Endothelial cell of umbilical vein (primary cell): ENCODE measurements around the gene NFIA. TPM values are rescaled to one million over a fixed set of nuclear protein-coding genes. Genes with fewer than 3 reads are reported as not detected.

Experiments used
- BruUV-seq: library from RNA; stranded (reverse); fragments of 400-500 nt; replicated peaks from 2 replicates; lab custom pipeline; 2021; lab: Mats Ljungman, UMichigan
- CTCF ChIA-PET: fragments of 300-600, 350-600 bp; sonication (Branson Sonifier 250); formaldehyde crosslinking; loops from one replicate; lab custom pipeline; 2021; ENCODE audit warnings: antibody characterized with exemption, inconsistent platforms; lab: Charles Lee
- POLR2A ChIA-PET: fragments of 300-600, 350-600 bp; sonication (Branson Sonifier 250); formaldehyde crosslinking; loops from one replicate; lab custom pipeline; 2021; ENCODE audit warnings: antibody characterized with exemption, inconsistent platforms; lab: Charles Lee
- DNase-seq: peaks from one replicate; pipeline ENCODE4 v3.0.0-alpha.2; 2011; ENCODE audit warnings: low read depth, low spot score
- FAIRE-seq: peaks from 2 replicates; lab custom pipeline; 2011; peaks lifted over from hg19 to GRCh38; lab: Jason Lieb, UNC
- H2AFZ ChIP-seq: 2 replicates; pipeline ENCODE4 v1.6.0; 2012; ENCODE audit warnings: low read depth, low read length, control low read depth, inconsistent platforms
- H3K27ac ChIP-seq: 2 replicates; pipeline ENCODE4 v1.5.1; 2011; ENCODE audit warnings: low read depth, mild to moderate bottlenecking, control low read depth, low read length, moderate library complexity; ENCODE audit not compliant: insufficient read depth
- H3K27me3 ChIP-seq, 2 experiments: 2 replicates each; pipeline versions ENCODE4 v1.6.0 to v1.6.1; 2011; ENCODE audit warnings: low read length in 2 of 2, mixed read lengths in 1 of 2; ENCODE audit not compliant: control insufficient read depth in 2 of 2, insufficient read depth in 2 of 2
- H3K36me3 ChIP-seq, 2 experiments: 2 replicates in 1 of 2; 3 replicates in 1 of 2; pipeline ENCODE4 v1.5.1; 2011; ENCODE audit warnings: low read length in 2 of 2, mild to moderate bottlenecking in 1 of 2, moderate library complexity in 1 of 2; ENCODE audit not compliant: control insufficient read depth in 2 of 2, insufficient read depth in 2 of 2; ENCODE audit errors: extremely low read depth in 1 of 2
- H3K4me1 ChIP-seq: 3 replicates; pipeline ENCODE4 v1.5.1; 2011; ENCODE audit warnings: mild to moderate bottlenecking, low read length; ENCODE audit not compliant: control insufficient read depth, insufficient read depth; ENCODE audit errors: extremely low read depth
- H3K4me2 ChIP-seq: 2 replicates; pipeline ENCODE4 v1.6.1; 2011; ENCODE audit warnings: low read length, control low read depth, mixed read lengths; ENCODE audit not compliant: insufficient read depth
- H3K4me3 ChIP-seq, 3 experiments: fragments of 200-600 bp in 1 of 3; sonication (generic), shearing (Covaris generic) in 1 of 3; replicated peaks in 1 of 3; 2 replicates each; pipeline ENCODE4 v1.5.1; 2011 to 2016; ENCODE audit warnings: control low read depth in 3 of 3, low read length in 3 of 3, mild to moderate bottlenecking in 2 of 3, inconsistent platforms in 1 of 3, low read depth in 1 of 3, moderate library complexity in 1 of 3; ENCODE audit not compliant: insufficient read depth in 1 of 3
- H3K79me2 ChIP-seq: 2 replicates; pipeline ENCODE4 v1.6.0; 2012; ENCODE audit warnings: low read length, inconsistent platforms; ENCODE audit not compliant: control insufficient read depth, insufficient read depth
- H3K9ac ChIP-seq: replicated peaks from 2 replicates; pipeline ENCODE3; 2011; ENCODE audit warnings: low read length, control low read depth; ENCODE audit not compliant: insufficient read depth; ENCODE audit errors: extremely low read depth
- H3K9me1 ChIP-seq: replicated peaks from 3 replicates; pipeline ENCODE4 v1.6.0; 2011; ENCODE audit warnings: mild to moderate bottlenecking, low read length; ENCODE audit not compliant: control insufficient read depth, insufficient read depth; ENCODE audit errors: extremely low read depth
- H3K9me3 ChIP-seq: replicated peaks from 2 replicates; pipeline ENCODE4 v1.5.1; 2012; ENCODE audit warnings: low read length, inconsistent platforms; ENCODE audit not compliant: control insufficient read depth, insufficient read depth
- H4K20me1 ChIP-seq: replicated peaks from 2 replicates; pipeline ENCODE3; 2011; ENCODE audit warnings: mild to moderate bottlenecking, low read length; ENCODE audit not compliant: control insufficient read depth, insufficient read depth; ENCODE audit errors: extremely low read depth
- CTCF ChIP-seq, 2 donors: IDR thresholded peaks; 1 replicate in 1 of 2; 2 replicates in 1 of 2; pipeline ENCODE4 v1.5.1; 2011; ENCODE audit warnings: low read length in 2 of 2, mild to moderate bottlenecking in 2 of 2, moderate library complexity in 2 of 2, control low read depth in 1 of 2, inconsistent platforms in 1 of 2, low read depth in 1 of 2; ENCODE audit not compliant: insufficient read depth in 1 of 2; ENCODE audit errors: extremely low read depth in 1 of 2
- EZH2 ChIP-seq: IDR thresholded peaks from 2 replicates; pipeline ENCODE4 v1.6.1; 2012; ENCODE audit warnings: borderline replicate concordance, low read depth, mild to moderate bottlenecking, moderate library complexity, low read length, inconsistent platforms; ENCODE audit not compliant: severe bottlenecking
- FOS ChIP-seq: IDR thresholded peaks from 2 replicates; pipeline ENCODE4 v1.6.1; 2011; ENCODE audit warnings: mild to moderate bottlenecking, low read length, moderate library complexity, borderline replicate concordance; ENCODE audit not compliant: insufficient read depth
- GATA2 ChIP-seq: IDR thresholded peaks from 2 replicates; pipeline ENCODE4 v1.7.0; 2011; ENCODE audit warnings: low read depth, mild to moderate bottlenecking, moderate library complexity, mixed read lengths, low read length; ENCODE audit not compliant: insufficient read length, insufficient read depth
- JUN ChIP-seq: IDR thresholded peaks from 2 replicates; pipeline ENCODE4 v1.6.1; 2011; ENCODE audit warnings: borderline replicate concordance, low read depth; ENCODE audit not compliant: insufficient read length, insufficient read depth
- MAX ChIP-seq: IDR thresholded peaks from 2 replicates; pipeline ENCODE4 v1.6.1; 2011; ENCODE audit not compliant: insufficient read depth, insufficient read length
- MYC ChIP-seq: IDR thresholded peaks from one replicate; pipeline ENCODE4 v1.6.1; 2011; ENCODE audit warnings: mild to moderate bottlenecking, low read depth, low read length
- POLR2A ChIP-seq: IDR thresholded peaks from 2 replicates; pipeline ENCODE4 v1.6.1; 2012; ENCODE audit warnings: low read depth, mild to moderate bottlenecking, control low read depth, low read length
- POLR2AphosphoS5 ChIP-seq: IDR thresholded peaks from 2 replicates; pipeline ENCODE4 v1.6.1; 2012; ENCODE audit warnings: low read depth, mild to moderate bottlenecking, control low read depth, low read length, moderate library complexity; ENCODE audit not compliant: insufficient read depth
- dilution Hi-C: fragments of 300-500 bp; cut with MboI; formaldehyde crosslinking; loops from one replicate; pipeline ENCODE4 v1.15.0; 2019; ENCODE audit warnings: low sequenced_read_pairs; ENCODE audit not compliant: extremely low pct_ligation_motif_present
- intact Hi-C: fragments of 100-400 bp; cut with micrococcal nuclease; formaldehyde crosslinking; loops from one replicate; pipeline ENCODE4 v1.10.0; 2022
- polyA plus RNA-seq, 4 experiments: library from polyadenylated mRNA; depleted of rRNA in 3 of 4; stranded (reverse) in 3 of 4; unstranded in 1 of 4; fragments of >200 nt; gene quantifications; 2 replicates each; pipeline versions ENCODE4 v1.2.1 to v1.2.3, GENCODE V29; 2011 to 2012; ENCODE audit warnings: missing spikeins in 1 of 4
- total RNA-seq: library from RNA; stranded (reverse); gene quantifications from 2 replicates; pipeline ENCODE4 v1.2.3, GENCODE V29; 2021

The NFIA gene
- total and polyA plus RNA-seq, 2 donors (not counting 3 experiments of a cell fraction or from before 2014, with no cell fraction given) = 25.5 to 47.0 TPM

GRCh38 chr1:61101536-61101935 is 19.2 kb downstream of the NFIA start:
- CTCF ChIA-PET = no interaction called here
- H3K9ac ChIP-seq = no peak overlapping the region
- no peak overlapping the region for H3K4me2 ChIP-seq
- no peaks in the 10 kb centered on the region for H3K27me3 ChIP-seq
- dilution Hi-C loops (no loop called here), intact Hi-C loops (no loop called here)
- DNase-seq = no peak
- H4K20me1 ChIP-seq = no peaks in the 10 kb centered on the region
- TF ChIP-seq POLR2AphosphoS5 (no peak), EZH2 (no peak), POLR2A (no peak), MYC (no peak), GATA2 (no peak), CTCF (IDR thresholded peaks at IDR 0.05; ENCODE audit: extremely low read depth in 1 of 2, insufficient read depth in 1 of 2, low read depth in 1 of 2, low read length in 2 of 2) (no peak), MAX (no peak), FOS (no peak), JUN (no peak)
- peaks cover 52% of the 10 kb centered on the region for H3K79me2 ChIP-seq
- H2AFZ ChIP-seq = no peak overlapping the region
- H3K27ac ChIP-seq = no peak overlapping the region
- BruUV-seq = no TSS peak
- H3K9me3 ChIP-seq = no peaks in the 10 kb centered on the region
- no peaks in the 10 kb centered on the region for H3K36me3 ChIP-seq
- POLR2A ChIA-PET = no interaction called here
- H3K9me1 ChIP-seq = no peaks in the 10 kb centered on the region
- no peak overlapping the region for H3K4me3 ChIP-seq
- no peaks in the 10 kb centered on the region for H3K4me1 ChIP-seq
- no peak for FAIRE-seq
